Heart left ventricle (tissue), 13 donors: ENCODE results near the gene MARK3.

Experiments used
- CTCF ChIP-seq, 12 donors: fragments of 200-600 bp; sonication (generic) in 4 of 12; IDR thresholded peaks; one replicate each; pipeline versions ENCODE4 v1.5.0 to v1.8.0; 2018 to 2022; ENCODE audit warnings: antibody characterized with exemption in 12 of 12, mild to moderate bottlenecking in 5 of 12
- POLR2A ChIP-seq, 2 donors: fragments of 450-650 bp; IDR thresholded peaks; one replicate each; pipeline ENCODE4 v1.6.1; 2017; ENCODE audit warnings: antibody characterized with exemption in 2 of 2, mild to moderate bottlenecking in 2 of 2, moderate library complexity in 2 of 2
- donor health status: ischemic (EF 13 %, LVEDD 7.1; RV severe dilation, severe dysfunction).
- donor health status: DM: no; HTN: yes; CAD: no.
- donor health status: DM: no; HTN: no; CAD: no.
- donor health status: ischemic (EF 25% LVEDD 6.9; RV normal size, moderate dysfunction).
- donor health status: ischemic (EF 25% LVEDD 5.7; RV mildly dilated, moderate dysfunction).
- donor health status: ischemic (EF 35%, LVEDD 5.7; RV mildly dilated, moderate dysfunction).
- donor health status: nonischemic (EF 11% LVEDD 7.7; RV severe dilation, severe dysfunction).
- donor health status: DM: yes; HTN: yes; CAD: no.
- donor health status: PGD.
- donor health status: ischemic (EF 29% LVEDD 5.4; RV normal size, mild dysfunction).
- donor health status: nonischemic (EF 23%, LVEDD 6.1; RV moderate dilation, normal function).

DNA sequence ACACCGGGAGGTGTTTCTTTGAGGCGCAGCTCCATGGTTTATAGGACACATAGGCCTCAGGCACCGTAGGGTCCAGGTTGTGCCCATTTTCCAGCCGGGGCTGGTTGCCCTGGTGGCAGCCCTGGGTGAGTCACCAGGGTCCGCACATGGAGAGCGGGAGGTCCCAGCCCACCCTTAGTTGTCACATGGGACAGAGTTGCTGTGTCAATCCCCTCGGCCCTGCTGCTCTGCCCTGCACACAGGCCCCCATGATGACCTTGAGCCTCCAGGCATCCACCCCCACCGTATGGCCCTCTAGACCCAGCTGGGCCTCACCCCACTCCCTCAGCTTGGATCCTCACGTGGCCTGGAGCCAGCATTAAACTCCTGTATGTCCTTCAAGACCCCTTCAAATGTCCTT lies 151.5 kb downstream of the MARK3 start:
- TF ChIP-seq CTCF (IDR thresholded peaks at IDR 0.05): no peak
- no peak for TF ChIP-seq POLR2A (IDR thresholded peaks at IDR 0.05)
